ENCODE data around the gene PIP5K1C. TPM values are rescaled to one million over a fixed set of nuclear protein-coding genes. Genes with fewer than 3 reads are reported as not detected.

PIP5K1C gene
- polyA plus RNA-seq, 1 donor (not counting 4 experiments of a cell fraction or from before 2014, with no cell fraction given): 3.6 TPM

DNA sequence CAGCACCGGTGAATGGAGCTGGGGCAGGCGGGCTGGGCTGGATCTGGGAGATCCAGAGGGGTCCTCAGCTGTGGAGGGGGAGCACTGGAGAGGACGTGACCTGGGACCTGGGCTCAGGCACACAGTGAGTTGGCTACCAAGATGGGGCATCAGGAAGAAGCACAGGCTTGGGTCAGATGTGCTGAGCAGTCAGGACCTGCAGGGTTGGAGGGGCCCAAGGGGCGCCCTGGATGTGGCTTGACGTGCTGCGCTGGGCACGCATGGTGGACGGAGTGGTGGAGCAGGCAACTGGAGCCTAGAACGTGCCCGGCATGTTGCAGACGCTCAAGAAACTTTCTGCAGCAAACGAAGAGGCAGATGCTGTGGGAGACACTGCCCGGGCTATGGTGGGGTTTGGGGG lies 20.7 kb downstream of the PIP5K1C start:
- H2AFZ ChIP-seq (ENCODE audit: control insufficient read depth, low read length): no peak overlapping the region
- H3K4me2 ChIP-seq (ENCODE audit: control insufficient read depth, extremely low read depth, insufficient read depth, low read depth, low read length): no peak overlapping the region
- no peaks in the 10 kb centered on the region for H3K9me1 ChIP-seq (ENCODE audit: control insufficient read depth, extremely low read depth, insufficient read depth, low read length)
- H3K79me2 ChIP-seq (ENCODE audit: control insufficient read depth, insufficient read depth, low read length): peaks cover 7% of the 10 kb centered on the region
- no peaks in the 10 kb centered on the region for H3K4me1 ChIP-seq (ENCODE audit: control insufficient read depth, extremely low read depth, insufficient read depth, low read length)
- H3K27ac ChIP-seq (ENCODE audit: control insufficient read depth, insufficient read depth, low read length): no peak overlapping the region
- dilution Hi-C loops (cut with MboI; ENCODE audit: extremely low pct_ligation_motif_present, low sequenced_read_pairs): no loop called here
- H4K20me1 ChIP-seq (ENCODE audit: control insufficient read depth, extremely low read depth, insufficient read depth, low read length): peaks cover 10% of the 10 kb centered on the region
- H3K9me3 ChIP-seq (ENCODE audit: control insufficient read depth, low read depth, low read length): peaks cover 3% of the 10 kb centered on the region
- no peak for FAIRE-seq
- no peak for DNase-seq (ENCODE audit: low read depth, low spot score)
- TF ChIP-seq EZH2 (IDR thresholded peaks at IDR 0.05; ENCODE audit: low read length) (no peak), CTCF (optimal IDR thresholded peaks at IDR 0.05 in 1 of 3, IDR thresholded peaks at IDR 0.05 in 1 of 3, conservative IDR thresholded peaks at IDR 0.05 in 1 of 3; ENCODE audit: extremely low read depth in 1 of 3, insufficient read depth in 2 of 3, low read length in 3 of 3) (no peak)
- H3K9ac ChIP-seq (ENCODE audit: control insufficient read depth, extremely low read depth, insufficient read depth, low read length): no peak overlapping the region
- no peak overlapping the region for H3K4me3 ChIP-seq (ENCODE audit: control insufficient read depth in 2 of 3, extremely low read depth in 1 of 3, insufficient read depth in 2 of 3, low read depth in 1 of 3, low read length in 3 of 3)
- no peaks in the 10 kb centered on the region for H3K27me3 ChIP-seq (ENCODE audit: control insufficient read depth, extremely low read depth, insufficient read depth, low read length)
- peaks cover 0 to 3% of the 10 kb centered on the region in 2 experiments for H3K36me3 ChIP-seq (ENCODE audit: control insufficient read depth in 2 of 2, extremely low read depth in 1 of 2, insufficient read depth in 2 of 2, low read length in 2 of 2)

- Histone ChIP-seq H2AFZ (ENCODE audit: control insufficient read depth, low read length) (no peak overlapping the region), H3K4me3 (ENCODE audit: control insufficient read depth in 2 of 3, extremely low read depth in 1 of 3, insufficient read depth in 2 of 3, low read depth in 1 of 3, low read length in 3 of 3) (no peak overlapping the region), H3K27ac (ENCODE audit: control insufficient read depth, insufficient read depth, low read length) (no peak overlapping the region), H3K79me2 (ENCODE audit: control insufficient read depth, insufficient read depth, low read length) (peaks cover 5% of the 10 kb centered on the region), H3K9me1 (ENCODE audit: control insufficient read depth, extremely low read depth, insufficient read depth, low read length) (no peaks in the 10 kb centered on the region), H3K4me2 (ENCODE audit: control insufficient read depth, extremely low read depth, insufficient read depth, low read depth, low read length) (no peak overlapping the region), H3K36me3 (ENCODE audit: control insufficient read depth in 2 of 2, extremely low read depth in 1 of 2, insufficient read depth in 2 of 2, low read length in 2 of 2) (peaks cover 0 to 1% of the 10 kb centered on the region in 2 experiments), H3K9ac (ENCODE audit: control insufficient read depth, extremely low read depth, insufficient read depth, low read length) (no peak overlapping the region), H3K9me3 (ENCODE audit: control insufficient read depth, low read depth, low read length) (no peaks in the 10 kb centered on the region), H4K20me1 (ENCODE audit: control insufficient read depth, extremely low read depth, insufficient read depth, low read length) (peaks cover 7% of the 10 kb centered on the region), H3K27me3 (ENCODE audit: control insufficient read depth, extremely low read depth, insufficient read depth, low read length) (no peaks in the 10 kb centered on the region), H3K4me1 (ENCODE audit: control insufficient read depth, extremely low read depth, insufficient read depth, low read length) (no peaks in the 10 kb centered on the region)
- DNase-seq (ENCODE audit: low read depth, low spot score) (no peak), FAIRE-seq (no peak)
- TF ChIP-seq CTCF (optimal IDR thresholded peaks at IDR 0.05 in 1 of 3, IDR thresholded peaks at IDR 0.05 in 1 of 3, conservative IDR thresholded peaks at IDR 0.05 in 1 of 3; ENCODE audit: extremely low read depth in 1 of 3, insufficient read depth in 2 of 3, low read length in 3 of 3) (no peak), EZH2 (IDR thresholded peaks at IDR 0.05; ENCODE audit: low read length) (no peak)
- dilution Hi-C loops (cut with MboI; ENCODE audit: extremely low pct_ligation_motif_present, low sequenced_read_pairs): no loop called here
Observed at GRCh38 chr19:3679138-3679537, 21.1 kb downstream of the PIP5K1C start.

All from keratinocyte (primary cell).